NK-92 (cell line): ENCODE results near the gene CPNE9.

Source experiments
- DNase-seq: peaks from one replicate; lab custom pipeline; 2025; ENCODE audit not compliant: unreplicated experiment; lab: John Stamatoyannopoulos, UW

The CPNE9 gene

GRCh38 chr3:9686050-9686550 is 17.5 kb upstream of the CPNE9 start:
- DNase-seq: no peak

DNA sequence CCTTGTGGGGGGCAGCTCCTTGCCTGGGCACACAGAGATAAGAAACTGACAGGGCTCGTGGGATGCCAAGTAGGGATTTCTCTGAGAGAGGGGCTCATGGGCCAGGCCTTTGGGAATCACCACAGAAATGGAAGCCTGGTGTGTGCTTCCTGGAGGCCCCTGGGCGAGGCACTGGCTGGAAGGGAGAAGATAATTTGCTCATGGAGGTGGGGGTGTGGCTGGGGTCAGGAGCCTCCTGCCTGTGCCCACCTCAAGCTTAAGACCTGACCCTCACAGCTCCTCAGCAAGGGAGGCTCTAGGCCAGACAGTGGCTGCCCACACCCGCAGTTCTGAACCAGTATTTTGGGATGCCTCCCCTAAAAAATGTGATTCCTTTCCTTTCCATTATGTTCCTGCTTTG is 16.9 kb upstream of the CPNE9 start:
- no peak for DNase-seq

DNA sequence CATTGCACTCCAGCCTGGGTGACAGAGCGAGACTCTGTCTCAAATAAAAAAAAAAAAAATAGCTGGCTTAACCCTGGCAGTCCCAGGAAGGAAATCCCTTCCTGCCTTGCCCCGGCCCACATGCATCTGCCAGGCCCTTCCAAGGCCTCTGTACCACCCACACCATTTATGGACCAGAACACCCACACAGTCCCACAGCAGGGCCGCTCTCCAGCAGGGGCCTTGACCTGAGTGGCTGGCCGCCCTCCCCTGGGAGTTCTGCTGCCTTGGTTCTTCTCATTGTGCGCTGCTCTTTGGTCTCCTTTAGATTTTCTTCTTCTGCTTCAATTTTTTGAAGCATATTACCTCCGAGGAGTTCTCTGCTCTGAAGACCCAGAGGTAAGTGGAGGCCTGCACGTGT is 16.1 kb upstream of the CPNE9 start:
- no peak for DNase-seq

GRCh38 chr3:9688961-9689360 is 14.7 kb upstream of the CPNE9 start:
- no peak for DNase-seq

- DNase-seq: no peak
Observed at GRCh38 chr3:9689757-9690156, 13.9 kb upstream of the CPNE9 start.

DNA sequence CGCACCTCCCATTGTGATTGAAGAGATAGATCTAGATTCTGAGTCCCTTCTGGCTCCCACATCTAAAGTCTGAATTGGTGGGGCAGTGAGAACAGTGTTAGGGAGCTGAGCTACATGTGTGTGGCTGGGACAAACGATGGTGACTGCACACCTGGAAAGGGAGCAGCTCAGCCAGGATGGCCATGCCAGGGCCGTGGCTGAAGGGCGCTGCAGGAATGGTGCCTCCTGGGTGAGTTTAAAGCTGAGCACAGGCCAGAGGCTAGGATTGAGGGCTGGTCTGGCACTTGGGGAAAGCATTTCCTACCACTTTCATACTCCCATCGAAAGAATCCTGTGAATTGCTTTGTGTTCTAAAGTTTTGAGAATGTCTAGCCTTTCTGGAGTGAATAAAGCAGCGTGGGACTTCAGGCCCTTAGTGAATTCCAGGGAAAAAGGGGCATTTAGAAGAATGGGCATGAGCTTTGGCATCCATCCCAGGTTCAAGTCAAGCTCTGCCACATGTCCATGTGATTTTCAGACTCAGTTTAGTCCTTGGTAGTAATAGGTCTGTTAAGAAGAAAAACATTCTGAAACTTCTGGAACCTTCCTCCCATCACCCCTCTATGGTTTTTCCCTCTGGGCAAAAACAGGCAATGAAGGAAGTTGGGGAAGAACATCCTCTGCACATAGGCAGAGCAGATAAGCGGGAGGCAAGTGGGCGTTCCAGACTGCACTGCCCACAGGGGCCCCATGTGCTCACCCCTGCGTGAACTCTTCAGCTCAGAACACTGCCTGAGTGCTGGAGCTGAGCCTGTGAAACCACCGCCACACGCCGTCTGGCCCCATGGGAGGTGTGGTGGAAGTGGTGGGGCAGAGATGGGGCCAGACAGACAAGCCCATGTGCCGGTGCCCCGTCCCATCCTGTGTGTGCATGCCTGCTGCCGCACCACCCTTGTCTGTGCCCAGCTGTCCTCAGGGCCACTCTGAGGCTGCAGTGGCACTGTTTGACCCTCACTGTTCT is 12.9 kb upstream of the CPNE9 start:
- no peak for DNase-seq

DNA sequence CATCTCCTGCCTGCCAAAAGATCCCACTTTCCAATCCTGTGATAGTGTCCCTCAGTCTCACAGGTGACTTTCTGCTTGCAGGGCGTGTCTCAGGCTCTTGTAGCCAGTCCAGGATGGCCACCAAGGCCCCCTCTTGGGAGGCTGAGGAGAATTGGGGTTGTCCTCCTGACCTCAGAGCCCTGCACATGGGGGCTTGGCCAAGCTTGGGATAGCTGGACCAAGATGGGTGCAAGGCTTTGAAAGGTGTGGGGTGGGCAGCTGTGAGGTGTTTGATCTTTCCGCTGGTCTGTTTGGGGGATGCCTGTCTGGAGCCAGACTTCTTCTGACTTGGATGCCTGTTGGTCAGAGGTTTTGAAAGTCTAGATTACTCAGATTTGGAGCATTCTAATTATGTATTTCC is 12.0 kb upstream of the CPNE9 start:
- DNase-seq: no peak

GRCh38 chr3:9692416-9692815 is 11.2 kb upstream of the CPNE9 start:
- DNase-seq: no peak

DNA sequence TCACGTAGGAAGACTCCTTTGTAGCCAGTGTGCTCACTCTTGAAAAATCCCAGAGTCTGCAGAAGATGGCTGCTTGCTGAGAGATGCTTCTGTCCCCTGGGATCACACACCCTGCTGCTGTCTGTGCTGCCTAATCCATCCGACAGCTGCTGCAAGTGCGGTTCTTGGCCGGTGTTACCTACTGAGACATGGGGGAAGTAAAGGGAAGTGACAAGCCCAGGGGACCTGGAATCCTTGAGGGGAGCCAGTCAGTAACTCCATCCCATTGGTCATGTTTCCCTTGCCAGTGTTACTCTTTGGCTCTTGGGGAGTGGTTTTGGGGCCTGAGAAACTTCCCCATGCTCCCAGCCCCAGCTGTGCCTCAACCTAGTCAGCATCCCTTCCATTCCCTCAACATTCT is 8.3 kb upstream of the CPNE9 start:
- DNase-seq: no peak

GRCh38 chr3:9695746-9696145 is 7.9 kb upstream of the CPNE9 start:
- no peak for DNase-seq

GRCh38 chr3:9696480-9697220 is 7.0 kb upstream of the CPNE9 start:
- DNase-seq: no peak

DNA sequence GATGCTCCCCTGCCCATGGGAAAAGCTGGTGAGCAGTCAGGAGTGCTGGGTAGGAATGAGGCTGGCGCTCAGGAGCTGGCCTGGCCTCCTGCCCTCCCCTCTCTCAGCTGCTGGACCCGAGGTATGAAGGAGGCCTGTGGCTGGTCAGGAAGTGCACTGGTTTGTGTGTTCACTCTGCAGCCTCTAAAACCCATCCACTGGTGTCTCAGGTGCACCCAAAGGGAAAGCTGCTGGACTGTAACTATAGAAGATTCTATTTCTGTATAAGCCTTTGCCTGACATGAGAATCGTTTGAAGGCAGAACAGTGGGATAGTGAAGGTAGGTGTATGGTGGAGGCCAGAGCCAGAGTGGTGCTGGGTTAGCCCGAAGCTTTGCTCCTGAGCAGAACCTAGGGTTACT is 5.7 kb upstream of the CPNE9 start:
- no peak for DNase-seq

DNA sequence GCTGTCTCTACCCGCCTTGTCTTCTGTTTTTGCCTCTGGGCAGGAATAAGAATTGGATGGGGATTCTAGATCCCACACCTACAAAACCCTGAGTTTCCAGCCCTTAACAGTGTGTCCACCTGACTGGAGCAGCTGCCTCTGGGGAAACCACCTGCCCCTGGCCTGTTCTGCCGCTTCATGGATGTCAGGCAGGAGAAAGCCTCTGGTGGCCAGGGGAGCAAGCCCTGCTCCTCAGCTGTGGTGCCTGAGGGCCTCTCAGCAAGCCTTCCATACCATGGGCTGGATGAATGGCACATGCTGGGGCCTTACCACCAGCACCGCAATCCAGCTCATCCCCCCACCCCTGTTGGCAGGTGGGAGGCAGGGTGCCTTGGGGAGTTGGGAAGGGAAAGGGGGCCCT is 5.3 kb upstream of the CPNE9 start:
- DNase-seq: no peak

DNA sequence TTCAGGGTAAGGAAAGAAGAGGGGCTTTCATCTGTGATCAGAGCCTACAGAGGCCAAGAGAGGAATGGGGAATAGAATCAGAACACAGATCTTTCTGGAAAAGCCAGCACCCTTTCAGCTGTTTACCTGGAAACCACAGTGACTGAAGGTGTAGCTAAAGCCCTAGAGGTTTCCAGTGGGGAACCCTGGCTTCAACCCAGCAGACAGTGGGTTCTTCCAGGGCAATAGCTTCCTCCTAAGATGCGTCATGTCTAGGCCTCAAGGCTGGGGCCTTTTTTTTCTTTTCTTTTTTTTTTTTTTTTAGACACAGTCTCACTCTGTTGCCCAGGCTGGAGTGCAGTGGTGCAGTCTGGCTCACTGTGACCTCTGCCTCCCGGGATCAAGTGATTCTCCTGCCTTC is 3.1 kb upstream of the CPNE9 start:
- no peak for DNase-seq

DNA sequence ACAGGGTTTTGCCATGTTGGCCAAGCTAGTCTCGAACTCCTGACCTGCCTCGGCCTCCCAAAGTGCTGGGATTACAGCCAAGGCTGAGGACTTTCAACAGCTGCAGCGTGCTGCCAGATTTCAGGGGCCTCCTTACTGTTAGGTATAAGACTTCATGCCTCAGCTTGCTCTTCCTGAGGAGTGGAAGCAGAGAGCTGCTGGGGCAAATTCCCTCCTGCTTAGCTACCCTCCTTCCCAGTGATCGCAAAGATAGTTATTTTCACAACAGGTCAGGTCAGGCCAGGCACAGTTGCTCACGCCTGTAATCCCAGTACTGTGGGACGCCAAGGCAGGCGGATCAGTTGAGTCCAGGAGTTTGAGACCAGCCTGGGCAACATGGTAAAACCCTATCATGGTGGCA is 2.6 kb upstream of the CPNE9 start:
- DNase-seq: no peak

DNA sequence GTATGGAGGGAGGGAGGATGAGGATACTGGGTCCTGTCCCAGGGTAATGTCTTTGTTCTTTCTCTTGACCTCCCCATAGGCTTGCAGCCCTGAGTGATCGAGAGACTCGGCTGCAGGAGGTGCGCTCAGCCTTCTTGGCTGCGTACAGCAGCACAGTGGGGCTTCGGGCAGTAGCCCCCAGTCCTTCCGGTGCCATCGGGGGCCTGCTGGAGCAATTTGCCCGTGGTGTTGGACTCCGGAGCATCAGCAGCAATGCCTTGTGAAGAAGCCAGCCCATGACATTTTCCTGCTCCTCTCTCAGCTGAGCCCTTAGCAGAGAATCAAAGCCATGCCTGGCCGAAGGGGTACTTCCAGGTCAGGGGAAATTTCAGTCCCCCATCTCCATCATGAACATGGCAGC is 1.9 kb upstream of the CPNE9 start:
- no peak for DNase-seq

DNA sequence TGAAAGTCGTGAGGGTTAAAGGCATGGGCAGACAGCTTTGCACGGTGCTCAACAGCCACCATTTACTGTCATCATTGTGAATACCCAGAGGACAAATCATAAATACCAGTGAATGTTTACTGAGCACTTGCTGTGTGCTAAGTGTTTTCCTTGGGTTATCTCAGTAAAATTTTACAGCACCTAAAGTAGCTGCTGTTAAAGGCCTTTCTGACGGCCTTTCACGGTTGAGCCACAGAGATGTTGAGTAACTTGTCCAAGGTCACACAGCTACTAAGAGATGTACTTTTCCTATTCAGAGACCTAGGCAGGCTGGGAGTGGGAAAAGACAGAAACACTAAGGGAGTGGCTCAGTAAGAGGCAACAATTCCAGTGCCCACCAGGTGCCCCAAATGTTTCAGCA is 393 bp upstream of the CPNE9 start:
- DNase-seq: no peak

- no peak for DNase-seq
Observed at GRCh38 chr3:9704347-9705322, 1.0 kb downstream of the CPNE9 start.

DNA sequence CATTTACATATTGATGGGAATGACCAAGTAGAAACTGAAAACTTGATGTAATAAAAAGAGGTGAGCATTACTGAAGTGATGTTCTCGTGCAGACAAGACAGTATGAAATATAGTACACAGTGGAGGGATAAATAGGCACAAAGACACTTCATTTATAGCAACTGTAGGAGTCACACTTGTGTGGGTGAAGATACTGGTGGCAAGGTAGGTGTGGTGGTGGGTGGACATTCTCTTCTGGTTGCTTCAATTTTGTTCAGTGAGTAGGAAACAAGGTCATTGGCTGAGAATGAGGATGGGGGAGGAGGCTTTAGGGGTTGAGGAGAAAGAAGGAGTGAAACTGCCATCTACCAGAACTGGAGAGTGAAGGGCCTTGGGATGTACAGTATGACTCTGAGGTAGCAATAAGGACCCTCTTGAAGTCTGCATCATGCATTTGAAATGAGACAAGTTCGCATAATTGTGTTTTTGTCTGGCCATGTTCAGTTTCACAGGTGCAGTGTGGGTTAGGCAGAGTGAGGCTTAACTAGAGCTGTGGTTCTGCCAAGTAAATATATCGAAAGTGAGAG is 6.6 kb downstream of the CPNE9 start:
- no peak for DNase-seq

DNA sequence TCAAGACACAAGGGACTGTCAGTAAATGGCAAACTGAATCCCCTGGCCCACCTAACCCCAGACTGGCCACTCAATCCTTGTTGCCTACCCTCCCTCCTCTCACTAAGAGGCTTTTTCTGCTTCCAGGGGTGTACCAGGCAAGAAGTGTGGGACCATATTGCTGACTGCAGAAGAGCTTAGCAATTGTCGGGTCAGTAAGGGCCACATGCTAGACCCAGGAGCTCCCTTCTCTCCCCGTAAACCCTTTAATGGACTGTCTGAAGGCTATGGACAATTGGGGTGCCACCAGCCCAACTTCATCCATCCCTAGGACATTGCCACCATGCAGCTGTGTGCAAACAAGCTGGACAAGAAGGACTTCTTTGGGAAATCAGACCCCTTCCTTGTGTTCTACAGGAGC is 8.8 kb downstream of the CPNE9 start:
- DNase-seq: no peak

GRCh38 chr3:9713142-9713541 is 9.5 kb downstream of the CPNE9 start:
- no peak for DNase-seq
